ENCODE data around the gene MRPL12.

Gene MRPL12

GRCh38 chr17:81741049-81741593 lies 38.0 kb downstream of the MRPL12 start:
- DNase-seq = no peak

- no peak for DNase-seq
Observed at GRCh38 chr17:81741594-81742452, 38.7 kb downstream of the MRPL12 start.

All from fibroblast of skin of abdomen (primary cell).